PC-3 (cell line): ENCODE data around the gene SBSN. TPM values are rescaled to one million over a fixed set of nuclear protein-coding genes. Genes with fewer than 3 reads are reported as not detected.

ENCODE experiments used
- ATAC-seq: fragments of 200-7000 bp; cut with Tn5 transposase; 2 replicates; pipeline ENCODE4 v1.9.1; 2020; ENCODE audit warnings: mild to moderate bottlenecking, moderate library complexity
- BruUV-seq: library from RNA; stranded (reverse); fragments of 400-500 nt; replicated peaks from 2 replicates; lab custom pipeline; 2021; lab: Mats Ljungman, UMichigan
- CTCF ChIA-PET: fragments of 300-600 bp; sonication (Branson Sonifier 250); formaldehyde crosslinking; loops from one replicate; lab custom pipeline; 2022; ENCODE audit warnings: antibody characterized with exemption; lab: Charles Lee
- POLR2A ChIA-PET: fragments of 300-600 bp; sonication (Branson Sonifier 250); formaldehyde crosslinking; loops from one replicate; lab custom pipeline; 2022; ENCODE audit warnings: antibody characterized with exemption; ENCODE audit not compliant: unreplicated experiment; lab: Charles Lee
- DNase-seq: peaks from one replicate; pipeline ENCODE4 v3.0.0-alpha.2; 2015
- H2AFZ ChIP-seq: fragments of 300-600 bp; sonication (generic); 2 replicates; pipeline ENCODE4 v1.6.0; 2016; ENCODE audit warnings: antibody characterized with exemption, low read length
- H3F3A ChIP-seq: fragments of 300-600 bp; sonication (generic); one replicate; pipeline ENCODE4 v1.6.0; 2017; ENCODE audit warnings: antibody characterized with exemption, low read length, control low read depth, mild to moderate bottlenecking; ENCODE audit not compliant: unreplicated experiment
- H3K27ac ChIP-seq: fragments of 300-600 bp; sonication (generic); 2 replicates; pipeline ENCODE4 v1.5.1; 2016; ENCODE audit warnings: mild to moderate bottlenecking, low read length
- H3K27me3 ChIP-seq: fragments of 300-600 bp; sonication (generic); 2 replicates; pipeline ENCODE4 v1.6.1; 2016; ENCODE audit warnings: low read length, mixed read lengths
- H3K36me3 ChIP-seq: fragments of 300-600 bp; sonication (generic); 2 replicates; pipeline ENCODE4 v1.6.1; 2016; ENCODE audit warnings: low read depth, mixed run types, low read length, mixed read lengths
- H3K4me1 ChIP-seq: fragments of 300-600 bp; sonication (generic); 2 replicates; pipeline ENCODE4 v1.5.1; 2016; ENCODE audit warnings: low read length; ENCODE audit not compliant: insufficient read depth
- H3K4me2 ChIP-seq: fragments of 300-600 bp; sonication (generic); 2 replicates; pipeline ENCODE4 v1.6.0; 2016; ENCODE audit warnings: low read length
- H3K4me3 ChIP-seq: fragments of 300-600 bp; sonication (generic); 2 replicates; pipeline ENCODE4 v1.5.1; 2016; ENCODE audit warnings: mild to moderate bottlenecking, low read length, mixed read lengths
- H3K79me2 ChIP-seq: fragments of 300-600 bp; sonication (generic); 2 replicates; pipeline ENCODE4 v1.6.1; 2017; ENCODE audit warnings: low read length, mixed read lengths
- H3K9ac ChIP-seq: fragments of 300-600 bp; sonication (generic); 2 replicates; pipeline ENCODE4 v1.6.0; 2016; ENCODE audit warnings: mild to moderate bottlenecking, low read length
- H3K9me2 ChIP-seq: fragments of 300-600 bp; sonication (generic); replicated peaks from 2 replicates; pipeline ENCODE4 v1.6.1; 2016; ENCODE audit warnings: mixed run types, low read length, mixed read lengths
- H3K9me3 ChIP-seq: fragments of 300-600 bp; sonication (generic); 2 replicates; pipeline ENCODE4 v1.6.1; 2016; ENCODE audit warnings: low read length, mixed read lengths
- H4K20me1 ChIP-seq: fragments of 300-600 bp; sonication (generic); 2 replicates; pipeline ENCODE4 v1.6.1; 2016; ENCODE audit warnings: low read length, mixed read lengths
- EZH2 ChIP-seq: fragments of 300-600 bp; sonication (generic); IDR thresholded peaks from one replicate; pipeline ENCODE4 v1.6.1; 2017; ENCODE audit warnings: antibody characterized with exemption, mild to moderate bottlenecking, low read length; ENCODE audit not compliant: unreplicated experiment
- EZH2phosphoT487 ChIP-seq: fragments of 300-600 bp; sonication (generic); IDR thresholded peaks from 2 replicates; pipeline ENCODE4 v1.6.1; 2018; ENCODE audit warnings: mild to moderate bottlenecking, antibody characterized with exemption, low read length, borderline replicate concordance
- intact Hi-C: fragments of 100-400 bp; cut with micrococcal nuclease; formaldehyde crosslinking; loops from 2 replicates; pipeline ENCODE4 v1.9.0; 2023
- total RNA-seq: library from RNA; depleted of rRNA; stranded (reverse); fragments of >200 nt; gene quantifications from 2 replicates; pipeline ENCODE4 v1.2.3, GENCODE V29; 2014
- TF ChIP-seq, protein P1 (sequence below): fragments of 300-600 bp; sonication (generic); conservative IDR thresholded peaks from 2 replicates; pipeline ENCODE4 v1.5.1; 2017; ENCODE audit warnings: antibody characterized with exemption, low read depth, mild to moderate bottlenecking, low read length

SBSN gene
- total RNA-seq, 1 experiment from 2014 or later, result 0.26 TPM

GRCh38 chr19:35519291-35519690, 8.8 kb downstream of the SBSN start:
- Histone ChIP-seq H2AFZ (peak overlapping the region; percentile 66), H3F3A (no peaks in the 10 kb centered on the region), H3K4me2 (peak overlapping the region; percentile 36), H3K27ac (peak overlapping the region; percentile 38), H3K4me1 (peaks cover 19% of the 10 kb centered on the region), H3K9me3 (no peaks in the 10 kb centered on the region), H4K20me1 (no peaks in the 10 kb centered on the region), H3K36me3 (no peaks in the 10 kb centered on the region), H3K9me2 (no peaks in the 10 kb centered on the region), H3K9ac (no peak overlapping the region), H3K27me3 (no peaks in the 10 kb centered on the region), H3K4me3 (no peak overlapping the region), H3K79me2 (no peaks in the 10 kb centered on the region)
- ChIA-PET CTCF (no interaction called here), POLR2A (no interaction called here)
- intact Hi-C loops, result loop anchor here (2.0 to 5.0 kb wide), 2 partner anchors 26 to 73 kb away; partner anchors contain the start of gene TMEM147
- TF ChIP-seq EZH2phosphoT487, result no peak
- TF ChIP-seq, protein P1, sequence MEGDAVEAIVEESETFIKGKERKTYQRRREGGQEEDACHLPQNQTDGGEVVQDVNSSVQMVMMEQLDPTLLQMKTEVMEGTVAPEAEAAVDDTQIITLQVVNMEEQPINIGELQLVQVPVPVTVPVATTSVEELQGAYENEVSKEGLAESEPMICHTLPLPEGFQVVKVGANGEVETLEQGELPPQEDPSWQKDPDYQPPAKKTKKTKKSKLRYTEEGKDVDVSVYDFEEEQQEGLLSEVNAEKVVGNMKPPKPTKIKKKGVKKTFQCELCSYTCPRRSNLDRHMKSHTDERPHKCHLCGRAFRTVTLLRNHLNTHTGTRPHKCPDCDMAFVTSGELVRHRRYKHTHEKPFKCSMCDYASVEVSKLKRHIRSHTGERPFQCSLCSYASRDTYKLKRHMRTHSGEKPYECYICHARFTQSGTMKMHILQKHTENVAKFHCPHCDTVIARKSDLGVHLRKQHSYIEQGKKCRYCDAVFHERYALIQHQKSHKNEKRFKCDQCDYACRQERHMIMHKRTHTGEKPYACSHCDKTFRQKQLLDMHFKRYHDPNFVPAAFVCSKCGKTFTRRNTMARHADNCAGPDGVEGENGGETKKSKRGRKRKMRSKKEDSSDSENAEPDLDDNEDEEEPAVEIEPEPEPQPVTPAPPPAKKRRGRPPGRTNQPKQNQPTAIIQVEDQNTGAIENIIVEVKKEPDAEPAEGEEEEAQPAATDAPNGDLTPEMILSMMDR, result no peak
- TF ChIP-seq EZH2, result no peak
- no TSS peak for BruUV-seq
- ATAC-seq, result peak; percentile 94
- DNase-seq, result peak; percentile 85

DNA sequence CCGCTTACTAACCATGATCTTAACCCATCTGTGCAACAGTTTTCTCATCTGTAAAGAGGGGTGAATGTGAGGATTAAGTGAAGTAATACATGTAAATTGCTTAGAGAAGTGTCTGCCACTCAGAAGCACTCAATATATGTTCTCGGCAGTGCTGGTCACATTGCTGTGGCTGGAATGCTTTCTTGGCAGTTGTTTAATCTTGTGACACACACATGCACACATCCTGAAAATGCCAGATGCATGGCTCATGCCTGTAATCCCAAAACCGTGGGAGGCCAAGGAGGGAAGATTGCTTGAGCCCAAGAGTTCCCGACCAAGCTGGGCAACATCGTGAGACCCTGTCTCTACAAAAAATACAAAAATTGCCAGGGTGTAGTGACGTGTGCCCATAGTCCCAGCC, 9.8 kb downstream of the SBSN start:
- no peak overlapping the region for H3K4me3 ChIP-seq
- peak overlapping the region; percentile 38 for H3K27ac ChIP-seq
- H3K27me3 ChIP-seq, result no peaks in the 10 kb centered on the region
- H3K4me1 ChIP-seq, result peaks cover 19% of the 10 kb centered on the region
- no peaks in the 10 kb centered on the region for H3K36me3 ChIP-seq
- DNase-seq, result peak; percentile 84
- POLR2A ChIA-PET, result no interaction called here
- 0 out of 2 replicates have a peak overlapping the region, but pooled peaks have one; percentile 17 for H2AFZ ChIP-seq
- H3K79me2 ChIP-seq, result no peaks in the 10 kb centered on the region
- no peaks in the 10 kb centered on the region for H3F3A ChIP-seq
- CTCF ChIA-PET, result no interaction called here
- no peak overlapping the region for H3K9ac ChIP-seq
- intact Hi-C loops, result loop anchor here (2.0 to 5.0 kb wide), 2 partner anchors 26 to 74 kb away; partner anchors contain the start of gene TMEM147
- H3K9me3 ChIP-seq, result no peaks in the 10 kb centered on the region
- no peaks in the 10 kb centered on the region for H4K20me1 ChIP-seq
- TF ChIP-seq EZH2phosphoT487 (no peak), EZH2 (no peak)
- TF ChIP-seq, protein P1, result no peak
- BruUV-seq, result no TSS peak
- H3K9me2 ChIP-seq, result no peaks in the 10 kb centered on the region
- peak; percentile 78 for ATAC-seq
- H3K4me2 ChIP-seq, result peak overlapping the region; percentile 33; the same call in 1 of the 2 replicates

GRCh38 chr19:35517342-35517741, 10.8 kb downstream of the SBSN start:
- H3K4me1 ChIP-seq, result peaks cover 19% of the 10 kb centered on the region
- ATAC-seq (no peak), DNase-seq (no peak)
- H3K9me3 ChIP-seq, result no peaks in the 10 kb centered on the region
- H3K36me3 ChIP-seq, result no peaks in the 10 kb centered on the region
- H3K4me2 ChIP-seq, result no peak overlapping the region
- H3K9me2 ChIP-seq, result no peaks in the 10 kb centered on the region
- no peaks in the 10 kb centered on the region for H3K79me2 ChIP-seq
- H2AFZ ChIP-seq, result no peak overlapping the region
- TF ChIP-seq EZH2phosphoT487 (no peak), EZH2 (no peak)
- TF ChIP-seq, protein P1, result no peak
- intact Hi-C loops, result loop anchor here (5.0 kb wide), 1 partner anchor 75 kb away; no protein-coding TSS in a partner anchor
- CTCF ChIA-PET, result no interaction called here
- H3K9ac ChIP-seq, result no peak overlapping the region
- no peaks in the 10 kb centered on the region for H3F3A ChIP-seq
- H3K4me3 ChIP-seq, result no peak overlapping the region
- H3K27me3 ChIP-seq, result no peaks in the 10 kb centered on the region
- no peak overlapping the region for H3K27ac ChIP-seq
- no peaks in the 10 kb centered on the region for H4K20me1 ChIP-seq
- BruUV-seq, result no TSS peak
- POLR2A ChIA-PET, result no interaction called here
